Measurements from ENCODE around the gene GREB1L.

Gene GREB1L

GRCh38 chr18:21557607-21558253, 315.7 kb downstream of the GREB1L start:
- Histone ChIP-seq H3K27ac (no peak overlapping the region), H3K4me1 (ENCODE audit: control insufficient read depth in 1 of 2, insufficient read depth in 1 of 2, low read depth in 1 of 2, low read length in 1 of 2) (no peaks in the 10 kb centered on the region), H3K4me3 (ENCODE audit: low read depth in 1 of 2, low read length in 1 of 2) (no peak overlapping the region), H3K36me3 (peaks cover 55% of the 10 kb centered on the region), H3K27me3 (no peaks in the 10 kb centered on the region), H3K9me3 (no peaks in the 10 kb centered on the region)
- TF ChIP-seq CTCF (IDR thresholded peaks at IDR 0.05): no peak

- Histone ChIP-seq H3K27ac (no peak overlapping the region), H3K4me1 (ENCODE audit: control insufficient read depth in 1 of 2, insufficient read depth in 1 of 2, low read depth in 1 of 2, low read length in 1 of 2) (no peaks in the 10 kb centered on the region), H3K27me3 (no peaks in the 10 kb centered on the region), H3K9me3 (no peaks in the 10 kb centered on the region), H3K36me3 (peaks cover 68% of the 10 kb centered on the region), H3K4me3 (ENCODE audit: low read depth in 1 of 2, low read length in 1 of 2) (no peak overlapping the region)
- no peak for TF ChIP-seq CTCF (IDR thresholded peaks at IDR 0.05)
Observed at GRCh38 chr18:21559195-21559594, 317.2 kb downstream of the GREB1L start.

- H3K4me1 ChIP-seq (ENCODE audit: control insufficient read depth in 1 of 2, insufficient read depth in 1 of 2, low read depth in 1 of 2, low read length in 1 of 2): no peaks in the 10 kb centered on the region
- H3K27ac ChIP-seq: no peak overlapping the region
- TF ChIP-seq CTCF (IDR thresholded peaks at IDR 0.05): no peak
- no peaks in the 10 kb centered on the region for H3K27me3 ChIP-seq
- H3K9me3 ChIP-seq: no peaks in the 10 kb centered on the region
- H3K4me3 ChIP-seq (ENCODE audit: low read depth in 1 of 2, low read length in 1 of 2): no peak overlapping the region
- peaks cover 83% of the 10 kb centered on the region for H3K36me3 ChIP-seq
Observed at GRCh38 chr18:21571772-21572171, 329.7 kb downstream of the GREB1L start.

All from neutrophil (primary cell).